Ascending aorta (tissue), 2 donors: ENCODE measurements around the gene RADIL. TPM values are rescaled to one million over a fixed set of nuclear protein-coding genes. Genes with fewer than 3 reads are reported as not detected.

ENCODE experiments used
- DNase-seq, 2 donors: peaks; one replicate each; pipeline ENCODE4 v3.0.0-alpha.2; 2019; ENCODE audit warnings: low spot score in 2 of 2
- H3K27ac ChIP-seq, 2 donors: fragments of 200-600 bp; sonication (generic); one replicate each; pipeline ENCODE4 v1.5.1; 2016 to 2017; ENCODE audit warnings: mild to moderate bottlenecking in 1 of 2
- H3K27me3 ChIP-seq: fragments of 200-600 bp; sonication (generic); one replicate; pipeline ENCODE4 v1.5.1; 2017
- H3K36me3 ChIP-seq, 2 donors: fragments of 200-600 bp; sonication (generic); one replicate each; pipeline ENCODE4 v1.5.1; 2016
- H3K4me1 ChIP-seq, 2 donors: fragments of 200-600 bp; sonication (generic); one replicate each; pipeline ENCODE4 v1.5.1; 2016 to 2017; ENCODE audit warnings: mild to moderate bottlenecking in 1 of 2
- H3K4me3 ChIP-seq, 2 donors: fragments of 200-600 bp; sonication (generic); one replicate each; pipeline ENCODE4 v1.5.1; 2016 to 2017; ENCODE audit warnings: mild to moderate bottlenecking in 1 of 2
- H3K9me3 ChIP-seq, 2 donors: fragments of 200-600 bp; sonication (generic); one replicate each; pipeline ENCODE4 v1.5.1; 2016
- CTCF ChIP-seq, 3 experiments: fragments of 200-600 bp in 2 of 3; fragments of 450-650 bp in 1 of 3; sonication (generic) in 2 of 3; IDR thresholded peaks; one replicate each; pipeline ENCODE4 v1.5.1; 2016 to 2019; ENCODE audit warnings: antibody characterized with exemption in 3 of 3, mild to moderate bottlenecking in 1 of 3, moderate library complexity in 1 of 3
- intact Hi-C: fragments of 100-400 bp; cut with DNase I; formaldehyde crosslinking; loops from one replicate; pipeline ENCODE4 v1.15.1; 2023
- total RNA-seq: library from RNA; depleted of rRNA; stranded (reverse); fragments of >200 nt; gene quantifications from one replicate; pipeline ENCODE4 v1.1.0, GENCODE V29; 2016

RADIL gene
- total RNA-seq, 1 donor from 2014 or later = 42.4 TPM

GRCh38 chr7:4879396-4880081 lies 4.0 kb downstream of the RADIL start:
- intact Hi-C loops = loop anchor here (5.0 to 10.0 kb wide), 3 partner anchors 47 to 195 kb away; partner anchors contain the start of genes AP5Z1 and FOXK1
- H3K27ac ChIP-seq = no peak overlapping the region
- no peaks in the 10 kb centered on the region for H3K27me3 ChIP-seq
- TF ChIP-seq CTCF (IDR thresholded peaks at IDR 0.05) = no peak
- H3K4me1 ChIP-seq = peaks cover 2 to 4% of the 10 kb centered on the region in 2 donors
- peaks cover 9 to 16% of the 10 kb centered on the region in 2 donors for H3K36me3 ChIP-seq
- DNase-seq = no peak
- H3K9me3 ChIP-seq = no peaks in the 10 kb centered on the region
- no peak overlapping the region for H3K4me3 ChIP-seq

- no peak for DNase-seq
- peaks cover 2 to 4% of the 10 kb centered on the region in 2 donors for H3K4me1 ChIP-seq
- no peaks in the 10 kb centered on the region for H3K27me3 ChIP-seq
- H3K9me3 ChIP-seq = no peaks in the 10 kb centered on the region
- no peak overlapping the region for H3K27ac ChIP-seq
- peaks cover 9 to 16% of the 10 kb centered on the region in 2 donors for H3K36me3 ChIP-seq
- no peak for TF ChIP-seq CTCF (IDR thresholded peaks at IDR 0.05)
- H3K4me3 ChIP-seq = no peak overlapping the region
- intact Hi-C loops = no loop called here
Observed at GRCh38 chr7:4878336-4879335, 4.9 kb downstream of the RADIL start.

GRCh38 chr7:4876586-4876985 lies 6.9 kb downstream of the RADIL start:
- H3K27me3 ChIP-seq = no peaks in the 10 kb centered on the region
- H3K36me3 ChIP-seq = peaks cover 9 to 16% of the 10 kb centered on the region in 2 donors
- no peak for TF ChIP-seq CTCF (IDR thresholded peaks at IDR 0.05)
- H3K27ac ChIP-seq = no peak overlapping the region
- no peaks in the 10 kb centered on the region for H3K4me1 ChIP-seq
- DNase-seq = no peak
- H3K4me3 ChIP-seq = no peak overlapping the region
- no peaks in the 10 kb centered on the region for H3K9me3 ChIP-seq
- intact Hi-C loops = no loop called here

- intact Hi-C loops = no loop called here
- H3K27me3 ChIP-seq = no peaks in the 10 kb centered on the region
- H3K4me3 ChIP-seq = no peak overlapping the region
- no peak for TF ChIP-seq CTCF (IDR thresholded peaks at IDR 0.05)
- no peak overlapping the region for H3K27ac ChIP-seq
- peaks cover 9 to 16% of the 10 kb centered on the region in 2 donors for H3K36me3 ChIP-seq
- no peak for DNase-seq
- H3K4me1 ChIP-seq = no peaks in the 10 kb centered on the region
- H3K9me3 ChIP-seq = no peaks in the 10 kb centered on the region
Observed at GRCh38 chr7:4875391-4875790, 8.1 kb downstream of the RADIL start.

- intact Hi-C loops = no loop called here
- no peak overlapping the region for H3K27ac ChIP-seq
- TF ChIP-seq CTCF (IDR thresholded peaks at IDR 0.05) = no peak
- DNase-seq = no peak
- no peaks in the 10 kb centered on the region for H3K27me3 ChIP-seq
- H3K4me3 ChIP-seq = no peak overlapping the region
- peaks cover 9 to 16% of the 10 kb centered on the region in 2 donors for H3K36me3 ChIP-seq
- H3K4me1 ChIP-seq = no peaks in the 10 kb centered on the region
- peaks cover 0 to 5% of the 10 kb centered on the region in 2 donors for H3K9me3 ChIP-seq
Observed at GRCh38 chr7:4873071-4873944, 10.2 kb downstream of the RADIL start.
